CD4-positive, CD25-positive, alpha-beta regulatory T cell (primary cell): ENCODE results near the gene PRAMEF27. TPM values are rescaled to one million over a fixed set of nuclear protein-coding genes. Genes with fewer than 3 reads are reported as not detected.
"Not testable (repeated sequence)": the region's sequence is repeated elsewhere in the genome, so short reads cannot be mapped to it uniquely, and the experiment has no call there.

Source experiments
- ATAC-seq, 2 donors: fragments of 150-1000 bp; cut with Tn5 transposase; one replicate each; pipeline ENCODE4 v1.10.0; 2021; ENCODE audit warnings: low read depth in 2 of 2, moderate number of reproducible peaks in 2 of 2, moderate library complexity in 1 of 2
- DNase-seq, 3 donors: peaks; one replicate each; pipeline versions ENCODE4 v3.0.0 to v3.0.0-alpha.2; 2012 to 2022; ENCODE audit warnings: mixed read lengths in 1 of 3
- H3K27ac ChIP-seq: one replicate; pipeline ENCODE4 v1.7.0; 2013; ENCODE audit warnings: mild to moderate bottlenecking, low read length; ENCODE audit not compliant: insufficient read depth, poor library complexity, severe bottlenecking
- H3K27me3 ChIP-seq: one replicate; pipeline ENCODE4 v1.7.0; 2013; ENCODE audit warnings: low read length; ENCODE audit not compliant: control insufficient read depth, insufficient read depth
- H3K36me3 ChIP-seq: one replicate; pipeline ENCODE4 v1.7.0; 2013; ENCODE audit warnings: mild to moderate bottlenecking, low read length, moderate library complexity; ENCODE audit not compliant: control insufficient read depth, insufficient read depth
- H3K4me1 ChIP-seq: 2 replicates; pipeline ENCODE4 v1.7.0; 2013; ENCODE audit warnings: mild to moderate bottlenecking, low read length; ENCODE audit not compliant: insufficient read depth, control insufficient read depth, poor library complexity, severe bottlenecking
- H3K4me3 ChIP-seq: one replicate; pipeline ENCODE4 v1.7.0; 2013; ENCODE audit warnings: low read depth, mild to moderate bottlenecking, low read length, moderate library complexity
- H3K9me3 ChIP-seq, 2 experiments: 1 replicate in 1 of 2; 2 replicates in 1 of 2; pipeline ENCODE4 v1.7.0; 2013; ENCODE audit warnings: low read length in 2 of 2, mild to moderate bottlenecking in 1 of 2, moderate library complexity in 1 of 2; ENCODE audit not compliant: control insufficient read depth in 2 of 2
- H3K27ac Mint-ChIP-seq, 3 donors: one replicate each; pipeline ENCODE4 v1.8.0; 2020 to 2022; ENCODE audit warnings: mild to moderate bottlenecking in 3 of 3, mixed read lengths in 3 of 3, moderate library complexity in 2 of 3
- H3K27me3 Mint-ChIP-seq: one replicate; pipeline ENCODE4 v1.8.0; 2022; ENCODE audit warnings: mild to moderate bottlenecking, mixed read lengths
- H3K36me3 Mint-ChIP-seq: one replicate; pipeline ENCODE4 v1.8.0; 2020; ENCODE audit warnings: mixed read lengths
- H3K4me1 Mint-ChIP-seq, 4 donors: one replicate each; pipeline ENCODE4 v1.8.0; 2020 to 2022; ENCODE audit warnings: mixed read lengths in 4 of 4, mild to moderate bottlenecking in 1 of 4
- H3K4me3 Mint-ChIP-seq, 4 donors: one replicate each; pipeline ENCODE4 v1.8.0; 2020 to 2022; ENCODE audit warnings: mild to moderate bottlenecking in 4 of 4, mixed read lengths in 4 of 4, moderate library complexity in 3 of 4
- H3K9me3 Mint-ChIP-seq, 7 donors: one replicate each; pipeline ENCODE4 v1.8.0; 2020 to 2022; ENCODE audit warnings: mixed read lengths in 7 of 7, mild to moderate bottlenecking in 3 of 7, moderate library complexity in 2 of 7
- polyA plus RNA-seq, 4 donors: library from polyadenylated mRNA; unstranded; fragments of 300-500 nt; fragmentation: Illumina TruSeq; gene quantifications; one replicate each; pipeline ENCODE4 v1.2.3, GENCODE V29; 2021
- total RNA-seq: library from RNA; stranded (reverse); gene quantifications from one replicate; pipeline ENCODE4 v1.2.3, GENCODE V29; 2022

The PRAMEF27 gene
- total RNA-seq (not detected), polyA plus RNA-seq (not detected)

- not testable (repeated sequence) for H3K9me3 ChIP-seq, H3K4me3 Mint-ChIP-seq, H3K9me3 Mint-ChIP-seq, ATAC-seq, DNase-seq, H3K4me1 Mint-ChIP-seq, H3K27ac ChIP-seq, H3K27ac Mint-ChIP-seq, H3K36me3 ChIP-seq, H3K36me3 Mint-ChIP-seq, H3K4me3 ChIP-seq, H3K27me3 Mint-ChIP-seq, H3K27me3 ChIP-seq, H3K4me1 ChIP-seq
These were observed at the start of gene PRAMEF27 for GRCh38 chr1:13056475-13056874. Gene PRAMEF27 (minus strand): TSS chr1:13056575. CDS start chr1:13053659, 2,916 bp downstream.

GRCh38 chr1:13070474-13070873, 14.1 kb upstream of the PRAMEF27 start, which contains the start of gene PRAMEF25:
Gene PRAMEF25 (plus strand): TSS chr1:13070774. CDS start chr1:13073694, 2,920 bp downstream.
- H3K4me1 ChIP-seq, H3K9me3 ChIP-seq, H3K9me3 Mint-ChIP-seq, H3K27me3 Mint-ChIP-seq, H3K27ac ChIP-seq, DNase-seq, H3K36me3 ChIP-seq, H3K4me3 ChIP-seq, H3K27me3 ChIP-seq, ATAC-seq, H3K36me3 Mint-ChIP-seq, H3K4me1 Mint-ChIP-seq, H3K27ac Mint-ChIP-seq, H3K4me3 Mint-ChIP-seq: not testable (repeated sequence)

- not testable (repeated sequence) for H3K4me3 Mint-ChIP-seq, H3K4me1 ChIP-seq, H3K27me3 Mint-ChIP-seq
These were observed 36.5 kb downstream of the PRAMEF27 start for GRCh38 chr1:13019846-13020245.

GRCh38 chr1:13011932-13012331, 44.4 kb downstream of the PRAMEF27 start:
- H3K4me1 Mint-ChIP-seq, H3K9me3 Mint-ChIP-seq, DNase-seq, H3K27me3 ChIP-seq, H3K36me3 Mint-ChIP-seq, H3K27ac Mint-ChIP-seq, ATAC-seq, H3K4me3 Mint-ChIP-seq, H3K27me3 Mint-ChIP-seq, H3K27ac ChIP-seq, H3K4me3 ChIP-seq, H3K9me3 ChIP-seq, H3K36me3 ChIP-seq, H3K4me1 ChIP-seq: not testable (repeated sequence)

More at GRCh38 chr1:13019846-13020245, 36.5 kb downstream of the PRAMEF27 start:
- not testable (repeated sequence) for H3K4me1 Mint-ChIP-seq, H3K9me3 Mint-ChIP-seq, H3K36me3 Mint-ChIP-seq, DNase-seq, H3K36me3 ChIP-seq, H3K27ac Mint-ChIP-seq, H3K27me3 ChIP-seq, ATAC-seq, H3K9me3 ChIP-seq, H3K4me3 ChIP-seq, H3K27ac ChIP-seq

- H3K27me3 ChIP-seq, H3K27ac Mint-ChIP-seq, H3K9me3 Mint-ChIP-seq, DNase-seq, H3K36me3 Mint-ChIP-seq, H3K36me3 ChIP-seq, H3K27me3 Mint-ChIP-seq, H3K9me3 ChIP-seq, H3K4me3 Mint-ChIP-seq, H3K4me1 Mint-ChIP-seq, ATAC-seq, H3K4me3 ChIP-seq, H3K27ac ChIP-seq, H3K4me1 ChIP-seq: not testable (repeated sequence)
These were observed 47.0 kb downstream of the PRAMEF27 start for GRCh38 chr1:13009348-13009747.

GRCh38 chr1:13005732-13006131, 50.6 kb downstream of the PRAMEF27 start:
- H3K9me3 ChIP-seq, H3K4me3 ChIP-seq, H3K9me3 Mint-ChIP-seq, H3K36me3 Mint-ChIP-seq, H3K27me3 ChIP-seq, H3K4me1 Mint-ChIP-seq, DNase-seq, H3K36me3 ChIP-seq, H3K27ac Mint-ChIP-seq, H3K27me3 Mint-ChIP-seq, H3K4me3 Mint-ChIP-seq, H3K27ac ChIP-seq, H3K4me1 ChIP-seq, ATAC-seq: not testable (repeated sequence)

Other genes starting within 250 kb of the PRAMEF27 start
- gene PRAMEF11, start 225.2 kb downstream of the PRAMEF27 start, total RNA-seq, result not detected
- not detected for gene PRAMEF11, start 225.2 kb downstream of the PRAMEF27 start, polyA plus RNA-seq
- not detected for gene HNRNPCL1, start 207.9 kb downstream of the PRAMEF27 start, total RNA-seq
- under 1 TPM in 1 of 4 donors, not detected in 3; 0.17 TPM for gene HNRNPCL1, start 207.9 kb downstream of the PRAMEF27 start, polyA plus RNA-seq
- gene PRAMEF2, start 199.5 kb downstream of the PRAMEF27 start, total RNA-seq, result not detected
- gene PRAMEF2, start 199.5 kb downstream of the PRAMEF27 start, polyA plus RNA-seq, result not detected
- gene PRAMEF4, start 170.4 kb downstream of the PRAMEF27 start, total RNA-seq, result not detected
- not detected for gene PRAMEF4, start 170.4 kb downstream of the PRAMEF27 start, polyA plus RNA-seq
- gene PRAMEF10, start 158.3 kb downstream of the PRAMEF27 start, total RNA-seq, result not detected
- not detected for gene PRAMEF10, start 158.3 kb downstream of the PRAMEF27 start, polyA plus RNA-seq
- not detected for gene PRAMEF7, start 140.0 kb downstream of the PRAMEF27 start, total RNA-seq
- gene PRAMEF7, start 140.0 kb downstream of the PRAMEF27 start, polyA plus RNA-seq, result not detected
- not detected for gene PRAMEF6, start 109.0 kb downstream of the PRAMEF27 start, total RNA-seq
- gene PRAMEF6, start 109.0 kb downstream of the PRAMEF27 start, polyA plus RNA-seq, result not detected
- not detected for gene HNRNPCL3, start 4.2 kb upstream of the PRAMEF27 start, total RNA-seq
- not detected for gene HNRNPCL3, start 4.2 kb upstream of the PRAMEF27 start, polyA plus RNA-seq
- gene PRAMEF25, start 14.2 kb upstream of the PRAMEF27 start, total RNA-seq, result not detected
- not detected for gene PRAMEF25, start 14.2 kb upstream of the PRAMEF27 start, polyA plus RNA-seq
- gene HNRNPCL2, start 60.3 kb upstream of the PRAMEF27 start, total RNA-seq, result not detected
- not detected for gene HNRNPCL2, start 60.3 kb upstream of the PRAMEF27 start, polyA plus RNA-seq
- gene PRAMEF26, start 99.4 kb upstream of the PRAMEF27 start, total RNA-seq, result not detected
- not detected for gene PRAMEF26, start 99.4 kb upstream of the PRAMEF27 start, polyA plus RNA-seq
- not detected for gene HNRNPCL4, start 109.1 kb upstream of the PRAMEF27 start, total RNA-seq
- not detected for gene HNRNPCL4, start 109.1 kb upstream of the PRAMEF27 start, polyA plus RNA-seq
- gene PRAMEF9, start 115.3 kb upstream of the PRAMEF27 start, total RNA-seq, result not detected
- gene PRAMEF9, start 115.3 kb upstream of the PRAMEF27 start, polyA plus RNA-seq, result not detected
- not detected for gene PRAMEF13, start 144.8 kb upstream of the PRAMEF27 start, total RNA-seq
- not detected for gene PRAMEF13, start 144.8 kb upstream of the PRAMEF27 start, polyA plus RNA-seq
- not detected for gene PRAMEF18, start 169.6 kb upstream of the PRAMEF27 start, total RNA-seq
- not detected for gene PRAMEF18, start 169.6 kb upstream of the PRAMEF27 start, polyA plus RNA-seq
- not detected for gene PRAMEF5, start 197.6 kb upstream of the PRAMEF27 start, total RNA-seq
- gene PRAMEF5, start 197.6 kb upstream of the PRAMEF27 start, polyA plus RNA-seq, result not detected
- not detected for gene PRAMEF8, start 228.6 kb upstream of the PRAMEF27 start, total RNA-seq
- not detected for gene PRAMEF8, start 228.6 kb upstream of the PRAMEF27 start, polyA plus RNA-seq
- not detected for gene PRAMEF33, start 247.0 kb upstream of the PRAMEF27 start, total RNA-seq
- not detected for gene PRAMEF33, start 247.0 kb upstream of the PRAMEF27 start, polyA plus RNA-seq